GM23338 (cell line): Measurements from ENCODE around the gene PTPN21. TPM values are rescaled to one million over a fixed set of nuclear protein-coding genes. Genes with fewer than 3 reads are reported as not detected.

Experiments
- ATAC-seq: fragments of 200-7000 bp; cut with Tn5 transposase; 3 replicates; pipeline ENCODE4 v1.9.1; 2020
- DNase-seq: peaks from one replicate; pipeline ENCODE4 v3.0.0-alpha.2; 2015; ENCODE audit warnings: low spot score
- H2AFZ ChIP-seq: fragments of 200-600 bp; sonication (generic); 2 replicates; pipeline ENCODE4 v1.8.0; 2016; ENCODE audit warnings: antibody characterized with exemption, mild to moderate bottlenecking, moderate library complexity
- H3F3A ChIP-seq: fragments of 200-600 bp; sonication (generic); replicated peaks from 2 replicates; pipeline ENCODE4 v1.8.0; 2017; ENCODE audit warnings: antibody characterized with exemption, mixed run types, low read depth
- H3K27ac ChIP-seq: fragments of 200-600 bp; sonication (generic); 2 replicates; pipeline ENCODE4 v1.6.1; 2016; ENCODE audit warnings: low read depth
- H3K27me3 ChIP-seq: fragments of 200-600 bp; sonication (generic); 2 replicates; pipeline ENCODE4 v1.8.0; 2016; ENCODE audit warnings: mild to moderate bottlenecking, mixed run types, moderate library complexity; ENCODE audit not compliant: insufficient read depth
- H3K36me3 ChIP-seq: fragments of 200-600 bp; sonication (generic); 2 replicates; pipeline ENCODE4 v1.8.0; 2016; ENCODE audit warnings: mild to moderate bottlenecking; ENCODE audit not compliant: insufficient read depth
- H3K4me1 ChIP-seq: fragments of 200-600 bp; sonication (generic); 2 replicates; pipeline ENCODE4 v1.8.0; 2016; ENCODE audit warnings: mild to moderate bottlenecking, moderate library complexity; ENCODE audit not compliant: insufficient read depth
- H3K4me2 ChIP-seq: fragments of 200-600 bp; sonication (generic); 2 replicates; pipeline ENCODE4 v1.7.1; 2017; ENCODE audit warnings: mixed run types
- H3K4me3 ChIP-seq: fragments of 200-600 bp; sonication (generic); 2 replicates; pipeline ENCODE4 v1.6.1; 2016; ENCODE audit warnings: mixed run types
- H3K79me2 ChIP-seq: fragments of 200-600 bp; sonication (generic); replicated peaks from 2 replicates; pipeline ENCODE4 v1.8.0; 2017; ENCODE audit warnings: mild to moderate bottlenecking; ENCODE audit not compliant: insufficient read depth
- H3K9me2 ChIP-seq: fragments of 200-600 bp; sonication (generic); 2 replicates; pipeline ENCODE4 v1.8.0; 2017; ENCODE audit not compliant: insufficient read depth
- H4K20me1 ChIP-seq: fragments of 200-600 bp; sonication (generic); replicated peaks from 2 replicates; pipeline ENCODE4 v1.8.0; 2017; ENCODE audit warnings: mild to moderate bottlenecking; ENCODE audit not compliant: insufficient read depth
- H3K27ac Mint-ChIP-seq: 2 replicates; pipeline ENCODE4 v1.8.0; 2020; ENCODE audit warnings: inconsistent platforms, mild to moderate bottlenecking, moderate library complexity, mixed read lengths
- H3K27me3 Mint-ChIP-seq: 3 replicates; pipeline ENCODE4 v1.8.0; 2022; ENCODE audit warnings: low read depth, mild to moderate bottlenecking, moderate library complexity, mixed read lengths, inconsistent platforms; ENCODE audit not compliant: insufficient read depth, poor library complexity
- H3K36me3 Mint-ChIP-seq: 3 replicates; pipeline ENCODE4 v1.8.0; 2021; ENCODE audit warnings: low read depth, mild to moderate bottlenecking, inconsistent platforms, moderate library complexity, mixed read lengths
- H3K4me1 Mint-ChIP-seq: 3 replicates; pipeline ENCODE4 v1.8.0; 2020; ENCODE audit warnings: mild to moderate bottlenecking, inconsistent platforms, mixed read lengths
- H3K4me3 Mint-ChIP-seq: 3 replicates; pipeline ENCODE4 v1.8.0; 2021; ENCODE audit warnings: moderate library complexity, mild to moderate bottlenecking, inconsistent platforms, mixed read lengths
- H3K9me3 Mint-ChIP-seq: 3 replicates; pipeline ENCODE4 v1.8.0; 2020; ENCODE audit warnings: moderate library complexity, mild to moderate bottlenecking, inconsistent platforms, mixed read lengths
- EZH2phosphoT487 ChIP-seq: fragments of 200-600 bp; sonication (generic); IDR thresholded peaks from one replicate; pipeline ENCODE4 v1.8.1; 2018; ENCODE audit warnings: antibody characterized with exemption; ENCODE audit not compliant: unreplicated experiment
- JUNB ChIP-seq: IDR thresholded peaks from one replicate; pipeline ENCODE4 v1.6.1; 2016; ENCODE audit warnings: antibody characterized with exemption; ENCODE audit not compliant: unreplicated experiment
- STAT1 ChIP-seq: IDR thresholded peaks from one replicate; pipeline ENCODE4 v1.6.1; 2016; ENCODE audit warnings: antibody characterized with exemption; ENCODE audit not compliant: unreplicated experiment
- ZNF114 ChIP-seq: fragments of 250-450 bp; sonication (Bioruptor Pico); IDR thresholded peaks from 2 replicates; pipeline ENCODE4 v1.5.0; 2020; ENCODE audit warnings: mild to moderate bottlenecking, moderate library complexity
- ZNF331 ChIP-seq: fragments of 250-450 bp; sonication (Bioruptor Pico); IDR thresholded peaks from 2 replicates; pipeline ENCODE4 v1.5.0; 2020; ENCODE audit warnings: low read depth, mild to moderate bottlenecking, moderate library complexity
- polyA plus RNA-seq: library from polyadenylated mRNA; unstranded; fragments of >200 nt; fragmentation: Nextera tagmentation; extraction: Ambion mirVana; gene quantifications from 2 replicates; pipeline ENCODE4 v1.2.1, GENCODE V29; 2016
- total RNA-seq: library from RNA; depleted of rRNA; stranded (reverse); fragments of >200 nt; shearing (Covaris generic); gene quantifications from 2 replicates; pipeline ENCODE4 v1.2.3, GENCODE V29; 2014
- TF ChIP-seq, protein P1 (sequence below): fragments of 250-450 bp; sonication (Bioruptor Pico); IDR thresholded peaks from 2 replicates; pipeline ENCODE4 v1.5.0; 2020; ENCODE audit warnings: mild to moderate bottlenecking, moderate library complexity
- TF ChIP-seq, protein P2 (sequence below): IDR thresholded peaks from one replicate; pipeline ENCODE4 v1.6.1; 2018; ENCODE audit warnings: antibody characterized with exemption; ENCODE audit not compliant: unreplicated experiment
- TF ChIP-seq, protein P3 (sequence below), 2 experiments: fragments of 200-600 bp in 1 of 2; sonication (generic) in 1 of 2; conservative IDR thresholded peaks; 2 replicates each; pipeline versions ENCODE4 v1.5.1 to v1.6.1; 2016 to 2017; ENCODE audit warnings: antibody characterized with exemption in 2 of 2, low read depth in 2 of 2, mild to moderate bottlenecking in 2 of 2, moderate library complexity in 1 of 2

The PTPN21 gene
- total and polyA plus RNA-seq, 2 experiments from 2014 or later = 2.7 to 5.6 TPM

DNA sequence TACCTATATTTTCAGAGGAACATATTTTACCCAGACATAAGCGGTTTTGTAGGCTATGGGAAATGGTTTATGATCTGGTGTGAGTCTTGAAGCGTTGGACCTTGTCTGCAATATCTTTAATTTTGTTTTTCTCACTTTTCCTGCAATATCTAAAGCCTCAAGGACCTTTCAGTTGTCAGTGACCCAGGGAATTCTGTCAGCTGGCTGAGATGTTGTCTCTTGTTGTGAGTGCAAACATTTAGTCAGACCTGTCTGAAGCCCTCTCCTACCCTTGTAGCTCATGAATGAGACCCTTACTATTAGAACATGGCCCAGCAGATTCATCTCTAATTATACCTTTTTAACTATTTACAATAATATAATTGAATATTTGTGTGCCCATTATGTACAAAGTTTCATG is 115.7 kb downstream of the PTPN21 start (continued):
- TF ChIP-seq, protein P1, sequence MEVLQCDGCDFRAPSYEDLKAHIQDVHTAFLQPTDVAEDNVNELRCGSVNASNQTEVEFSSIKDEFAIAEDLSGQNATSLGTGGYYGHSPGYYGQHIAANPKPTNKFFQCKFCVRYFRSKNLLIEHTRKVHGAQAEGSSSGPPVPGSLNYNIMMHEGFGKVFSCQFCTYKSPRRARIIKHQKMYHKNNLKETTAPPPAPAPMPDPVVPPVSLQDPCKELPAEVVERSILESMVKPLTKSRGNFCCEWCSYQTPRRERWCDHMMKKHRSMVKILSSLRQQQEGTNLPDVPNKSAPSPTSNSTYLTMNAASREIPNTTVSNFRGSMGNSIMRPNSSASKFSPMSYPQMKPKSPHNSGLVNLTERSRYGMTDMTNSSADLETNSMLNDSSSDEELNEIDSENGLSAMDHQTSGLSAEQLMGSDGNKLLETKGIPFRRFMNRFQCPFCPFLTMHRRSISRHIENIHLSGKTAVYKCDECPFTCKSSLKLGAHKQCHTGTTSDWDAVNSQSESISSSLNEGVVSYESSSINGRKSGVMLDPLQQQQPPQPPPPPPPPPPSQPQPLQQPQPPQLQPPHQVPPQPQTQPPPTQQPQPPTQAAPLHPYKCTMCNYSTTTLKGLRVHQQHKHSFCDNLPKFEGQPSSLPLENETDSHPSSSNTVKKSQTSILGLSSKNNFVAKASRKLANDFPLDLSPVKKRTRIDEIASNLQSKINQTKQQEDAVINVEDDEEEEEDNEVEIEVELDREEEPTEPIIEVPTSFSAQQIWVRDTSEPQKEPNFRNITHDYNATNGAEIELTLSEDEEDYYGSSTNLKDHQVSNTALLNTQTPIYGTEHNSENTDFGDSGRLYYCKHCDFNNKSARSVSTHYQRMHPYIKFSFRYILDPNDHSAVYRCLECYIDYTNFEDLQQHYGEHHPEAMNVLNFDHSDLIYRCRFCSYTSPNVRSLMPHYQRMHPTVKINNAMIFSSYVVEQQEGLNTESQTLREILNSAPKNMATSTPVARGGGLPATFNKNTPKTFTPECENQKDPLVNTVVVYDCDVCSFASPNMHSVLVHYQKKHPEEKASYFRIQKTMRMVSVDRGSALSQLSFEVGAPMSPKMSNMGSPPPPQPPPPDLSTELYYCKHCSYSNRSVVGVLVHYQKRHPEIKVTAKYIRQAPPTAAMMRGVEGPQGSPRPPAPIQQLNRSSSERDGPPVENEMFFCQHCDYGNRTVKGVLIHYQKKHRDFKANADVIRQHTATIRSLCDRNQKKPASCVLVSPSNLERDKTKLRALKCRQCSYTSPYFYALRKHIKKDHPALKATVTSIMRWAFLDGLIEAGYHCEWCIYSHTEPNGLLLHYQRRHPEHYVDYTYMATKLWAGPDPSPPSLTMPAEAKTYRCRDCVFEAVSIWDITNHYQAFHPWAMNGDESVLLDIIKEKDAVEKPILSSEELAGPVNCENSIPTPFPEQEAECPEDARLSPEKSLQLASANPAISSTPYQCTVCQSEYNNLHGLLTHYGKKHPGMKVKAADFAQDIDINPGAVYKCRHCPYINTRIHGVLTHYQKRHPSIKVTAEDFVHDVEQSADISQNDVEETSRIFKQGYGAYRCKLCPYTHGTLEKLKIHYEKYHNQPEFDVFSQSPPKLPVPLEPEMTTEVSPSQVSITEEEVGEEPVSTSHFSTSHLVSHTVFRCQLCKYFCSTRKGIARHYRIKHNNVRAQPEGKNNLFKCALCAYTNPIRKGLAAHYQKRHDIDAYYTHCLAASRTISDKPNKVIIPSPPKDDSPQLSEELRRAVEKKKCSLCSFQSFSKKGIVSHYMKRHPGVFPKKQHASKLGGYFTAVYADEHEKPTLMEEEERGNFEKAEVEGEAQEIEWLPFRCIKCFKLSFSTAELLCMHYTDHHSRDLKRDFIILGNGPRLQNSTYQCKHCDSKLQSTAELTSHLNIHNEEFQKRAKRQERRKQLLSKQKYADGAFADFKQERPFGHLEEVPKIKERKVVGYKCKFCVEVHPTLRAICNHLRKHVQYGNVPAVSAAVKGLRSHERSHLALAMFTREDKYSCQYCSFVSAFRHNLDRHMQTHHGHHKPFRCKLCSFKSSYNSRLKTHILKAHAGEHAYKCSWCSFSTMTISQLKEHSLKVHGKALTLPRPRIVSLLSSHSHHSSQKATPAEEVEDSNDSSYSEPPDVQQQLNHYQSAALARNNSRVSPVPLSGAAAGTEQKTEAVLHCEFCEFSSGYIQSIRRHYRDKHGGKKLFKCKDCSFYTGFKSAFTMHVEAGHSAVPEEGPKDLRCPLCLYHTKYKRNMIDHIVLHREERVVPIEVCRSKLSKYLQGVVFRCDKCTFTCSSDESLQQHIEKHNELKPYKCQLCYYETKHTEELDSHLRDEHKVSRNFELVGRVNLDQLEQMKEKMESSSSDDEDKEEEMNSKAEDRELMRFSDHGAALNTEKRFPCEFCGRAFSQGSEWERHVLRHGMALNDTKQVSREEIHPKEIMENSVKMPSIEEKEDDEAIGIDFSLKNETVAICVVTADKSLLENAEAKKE (CRISPR knock-in tag) = no peak
- TF ChIP-seq JUNB (no peak), STAT1 (no peak), EZH2phosphoT487 (no peak), ZNF114 (CRISPR knock-in tag) (no peak), ZNF331 (no peak)

DNA sequence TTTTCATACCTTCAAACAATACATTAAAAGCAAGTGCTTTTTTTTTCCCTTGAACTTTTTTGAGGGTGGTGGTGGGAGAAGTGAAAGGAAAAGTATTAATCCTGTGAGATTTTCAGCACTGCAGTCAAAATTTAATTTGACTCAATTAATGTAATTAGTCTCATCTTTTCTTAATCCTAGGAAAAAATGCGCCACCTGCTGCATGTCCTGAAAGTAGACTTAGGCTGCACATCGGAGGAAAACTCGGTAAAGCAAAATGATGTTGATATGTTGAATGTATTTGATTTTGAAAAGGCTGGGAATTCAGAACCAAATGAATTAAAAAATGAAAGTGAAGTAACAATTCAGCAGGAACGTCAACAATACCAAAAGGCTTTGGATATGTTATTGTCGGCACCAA is 117.1 kb downstream of the PTPN21 start:
- DNase-seq = no peak
- H3K27me3 ChIP-seq = no peaks in the 10 kb centered on the region
- no peak overlapping the region for H3K4me3 Mint-ChIP-seq

More for the DNA sequence above, 117.1 kb downstream of the PTPN21 start:
- Mint-ChIP-seq H3K27ac (no peak overlapping the region), H3K9me3 (no peaks in the 10 kb centered on the region), H3K36me3 (peaks cover 3% of the 10 kb centered on the region; the same call in 2 of the 3 replicates), H3K27me3 (no peaks in the 10 kb centered on the region), H3K4me1 (no peaks in the 10 kb centered on the region)
- H3K36me3 ChIP-seq = no peaks in the 10 kb centered on the region
- ATAC-seq = no peak
- TF ChIP-seq, protein P2, sequence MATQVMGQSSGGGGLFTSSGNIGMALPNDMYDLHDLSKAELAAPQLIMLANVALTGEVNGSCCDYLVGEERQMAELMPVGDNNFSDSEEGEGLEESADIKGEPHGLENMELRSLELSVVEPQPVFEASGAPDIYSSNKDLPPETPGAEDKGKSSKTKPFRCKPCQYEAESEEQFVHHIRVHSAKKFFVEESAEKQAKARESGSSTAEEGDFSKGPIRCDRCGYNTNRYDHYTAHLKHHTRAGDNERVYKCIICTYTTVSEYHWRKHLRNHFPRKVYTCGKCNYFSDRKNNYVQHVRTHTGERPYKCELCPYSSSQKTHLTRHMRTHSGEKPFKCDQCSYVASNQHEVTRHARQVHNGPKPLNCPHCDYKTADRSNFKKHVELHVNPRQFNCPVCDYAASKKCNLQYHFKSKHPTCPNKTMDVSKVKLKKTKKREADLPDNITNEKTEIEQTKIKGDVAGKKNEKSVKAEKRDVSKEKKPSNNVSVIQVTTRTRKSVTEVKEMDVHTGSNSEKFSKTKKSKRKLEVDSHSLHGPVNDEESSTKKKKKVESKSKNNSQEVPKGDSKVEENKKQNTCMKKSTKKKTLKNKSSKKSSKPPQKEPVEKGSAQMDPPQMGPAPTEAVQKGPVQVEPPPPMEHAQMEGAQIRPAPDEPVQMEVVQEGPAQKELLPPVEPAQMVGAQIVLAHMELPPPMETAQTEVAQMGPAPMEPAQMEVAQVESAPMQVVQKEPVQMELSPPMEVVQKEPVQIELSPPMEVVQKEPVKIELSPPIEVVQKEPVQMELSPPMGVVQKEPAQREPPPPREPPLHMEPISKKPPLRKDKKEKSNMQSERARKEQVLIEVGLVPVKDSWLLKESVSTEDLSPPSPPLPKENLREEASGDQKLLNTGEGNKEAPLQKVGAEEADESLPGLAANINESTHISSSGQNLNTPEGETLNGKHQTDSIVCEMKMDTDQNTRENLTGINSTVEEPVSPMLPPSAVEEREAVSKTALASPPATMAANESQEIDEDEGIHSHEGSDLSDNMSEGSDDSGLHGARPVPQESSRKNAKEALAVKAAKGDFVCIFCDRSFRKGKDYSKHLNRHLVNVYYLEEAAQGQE = no peak
- TF ChIP-seq, protein P3, sequence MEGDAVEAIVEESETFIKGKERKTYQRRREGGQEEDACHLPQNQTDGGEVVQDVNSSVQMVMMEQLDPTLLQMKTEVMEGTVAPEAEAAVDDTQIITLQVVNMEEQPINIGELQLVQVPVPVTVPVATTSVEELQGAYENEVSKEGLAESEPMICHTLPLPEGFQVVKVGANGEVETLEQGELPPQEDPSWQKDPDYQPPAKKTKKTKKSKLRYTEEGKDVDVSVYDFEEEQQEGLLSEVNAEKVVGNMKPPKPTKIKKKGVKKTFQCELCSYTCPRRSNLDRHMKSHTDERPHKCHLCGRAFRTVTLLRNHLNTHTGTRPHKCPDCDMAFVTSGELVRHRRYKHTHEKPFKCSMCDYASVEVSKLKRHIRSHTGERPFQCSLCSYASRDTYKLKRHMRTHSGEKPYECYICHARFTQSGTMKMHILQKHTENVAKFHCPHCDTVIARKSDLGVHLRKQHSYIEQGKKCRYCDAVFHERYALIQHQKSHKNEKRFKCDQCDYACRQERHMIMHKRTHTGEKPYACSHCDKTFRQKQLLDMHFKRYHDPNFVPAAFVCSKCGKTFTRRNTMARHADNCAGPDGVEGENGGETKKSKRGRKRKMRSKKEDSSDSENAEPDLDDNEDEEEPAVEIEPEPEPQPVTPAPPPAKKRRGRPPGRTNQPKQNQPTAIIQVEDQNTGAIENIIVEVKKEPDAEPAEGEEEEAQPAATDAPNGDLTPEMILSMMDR (conservative IDR thresholded peaks at IDR 0.05; ENCODE audit: low read depth in 2 of 2) = peak; percentile 44 to 54
- no peak overlapping the region for H2AFZ ChIP-seq
- H3K9me2 ChIP-seq = no peaks in the 10 kb centered on the region
- no peaks in the 10 kb centered on the region for H3K79me2 ChIP-seq
- no peaks in the 10 kb centered on the region for H3K4me1 ChIP-seq
- no peak overlapping the region for H3K4me3 ChIP-seq
- H4K20me1 ChIP-seq = no peaks in the 10 kb centered on the region
- H3K4me2 ChIP-seq = no peak overlapping the region
- no peaks in the 10 kb centered on the region for H3F3A ChIP-seq
- H3K27ac ChIP-seq = no peak overlapping the region
